GM12878 (cell line): ENCODE measurements around the gene TXNDC12. TPM values are rescaled to one million over a fixed set of nuclear protein-coding genes. Genes with fewer than 3 reads are reported as not detected.
A peak's percentile ranks its signal among the peaks of the same experiment; 100 is the strongest.

Experiments
- ATAC-seq: fragments of 200-7000 bp; cut with Tn5 transposase; 3 replicates; pipeline ENCODE4 v1.9.1; 2020; ENCODE audit warnings: mild to moderate bottlenecking, moderate library complexity
- BruUV-seq: library from RNA; stranded (reverse); fragments of 400-500 nt; replicated peaks from 2 replicates; lab custom pipeline; 2021; lab: Mats Ljungman, UMichigan
- CTCF ChIA-PET: fragments of 300-600 bp; sonication (Branson Sonifier 250); formaldehyde crosslinking; extraction: SDS; loops from one replicate; lab custom pipeline; 2021; ENCODE audit warnings: inconsistent platforms; lab: Yijun Ruan, JAX
- POLR2A ChIA-PET: fragments of 350-600 bp; formaldehyde crosslinking; extraction: SDS; loops from one replicate; lab custom pipeline; 2021; ENCODE audit warnings: inconsistent platforms; lab: Charles Lee
- RAD21 ChIA-PET: fragments of 300-600 bp; sonication (Branson Sonifier 250); formaldehyde crosslinking; loops from one replicate; lab custom pipeline; 2023; ENCODE audit warnings: antibody characterized with exemption; ENCODE audit not compliant: unreplicated experiment; lab: Charles Lee
- SMC1A ChIA-PET: fragments of 300-600 bp; sonication (Branson Sonifier 250); formaldehyde crosslinking; loops from one replicate; lab custom pipeline; 2023; ENCODE audit not compliant: unreplicated experiment, uncharacterized antibody; lab: Charles Lee
- DNase-seq: peaks from one replicate; pipeline ENCODE4 v3.0.0-alpha.2; 2011; ENCODE audit warnings: low read depth, low spot score
- FAIRE-seq: peaks from 3 replicates; lab custom pipeline; 2011; peaks lifted over from hg19 to GRCh38; lab: Jason Lieb, UNC
- H2AFZ ChIP-seq: 2 replicates; pipeline ENCODE4 v1.6.0; 2011; ENCODE audit warnings: low read depth, low read length, control low read depth; ENCODE audit not compliant: control insufficient read depth
- H3K27ac ChIP-seq: 2 replicates; pipeline ENCODE4 v1.5.1; 2011; ENCODE audit warnings: control low read depth; ENCODE audit not compliant: control insufficient read depth, insufficient read depth
- H3K27me3 ChIP-seq, 2 experiments: replicated peaks in 1 of 2; 2 replicates each; pipeline versions ENCODE4 v1.6.0 to v1.6.1; 2011; ENCODE audit warnings: low read length in 1 of 2; ENCODE audit not compliant: control insufficient read depth in 2 of 2, insufficient read depth in 2 of 2
- H3K36me3 ChIP-seq, 2 experiments: 2 replicates each; pipeline ENCODE4 v1.5.1; 2011; ENCODE audit warnings: low read length in 1 of 2; ENCODE audit not compliant: control insufficient read depth in 2 of 2, insufficient read depth in 2 of 2
- H3K4me1 ChIP-seq: 2 replicates; pipeline ENCODE4 v1.6.1; 2011; ENCODE audit warnings: mild to moderate bottlenecking, low read length, moderate library complexity, mixed read lengths; ENCODE audit not compliant: control insufficient read depth, insufficient read depth
- H3K4me2 ChIP-seq: 2 replicates; pipeline ENCODE4 v1.6.0; 2011; ENCODE audit warnings: control low read depth; ENCODE audit not compliant: control insufficient read depth, insufficient read depth
- H3K4me3 ChIP-seq: fragments of 200-600 bp; sonication (generic); 2 replicates; pipeline ENCODE4 v1.5.1; 2016
- H3K79me2 ChIP-seq: 2 replicates; pipeline ENCODE4 v1.6.0; 2011; ENCODE audit warnings: low read length; ENCODE audit not compliant: control insufficient read depth, insufficient read depth
- H3K9ac ChIP-seq: 2 replicates; pipeline ENCODE4 v1.8.0; 2011; ENCODE audit warnings: low read length, control low read depth, mixed read lengths; ENCODE audit not compliant: control insufficient read depth, insufficient read depth
- H3K9me3 ChIP-seq: replicated peaks from 3 replicates; pipeline ENCODE4 v1.5.1; 2011; ENCODE audit warnings: mild to moderate bottlenecking, low read length; ENCODE audit not compliant: control insufficient read depth, insufficient read depth
- H4K20me1 ChIP-seq: 2 replicates; pipeline ENCODE4 v1.6.0; 2011; ENCODE audit not compliant: control insufficient read depth, insufficient read depth
- CHD1 ChIP-seq: IDR thresholded peaks from 2 replicates; pipeline ENCODE4 v1.6.1; 2012; ENCODE audit warnings: low read depth, low read length, improper control_type of control experiment
- CREB1 ChIP-seq: IDR thresholded peaks from 2 replicates; pipeline ENCODE4 v1.6.1; 2012; ENCODE audit warnings: low read depth, mild to moderate bottlenecking, inconsistent platforms
- DPF2 ChIP-seq: fragments of 450-650 bp; IDR thresholded peaks from 2 replicates; pipeline ENCODE4 v1.6.1; 2017; ENCODE audit warnings: mild to moderate bottlenecking
- HSF1 ChIP-seq: fragments of 150-350 bp; IDR thresholded peaks from 2 replicates; pipeline ENCODE4 v1.6.1; 2014; ENCODE audit warnings: mild to moderate bottlenecking, low read depth, low read length
- IRF5 ChIP-seq: fragments of 450-650 bp; IDR thresholded peaks from 2 replicates; pipeline ENCODE4 v1.6.1; 2017; ENCODE audit warnings: borderline replicate concordance
- MXI1 ChIP-seq: fragments of 150-350 bp; IDR thresholded peaks from 2 replicates; pipeline ENCODE4 v1.6.1; 2011; ENCODE audit warnings: low read depth, mild to moderate bottlenecking, inconsistent platforms, low read length, improper control_type of control experiment
- MYC ChIP-seq: IDR thresholded peaks from 2 replicates; pipeline ENCODE4 v1.6.1; 2011; ENCODE audit warnings: mild to moderate bottlenecking, low read length, moderate library complexity, inconsistent platforms; ENCODE audit not compliant: insufficient read depth, insufficient replicate concordance, insufficient read length, severe bottlenecking
- NBN ChIP-seq: fragments of 450-650 bp; IDR thresholded peaks from 2 replicates; pipeline ENCODE4 v1.6.1; 2016
- NFIC ChIP-seq: IDR thresholded peaks from 2 replicates; pipeline ENCODE4 v1.6.1; 2012; ENCODE audit warnings: low read depth, mild to moderate bottlenecking, inconsistent platforms, low read length, moderate library complexity
- NFYB ChIP-seq: IDR thresholded peaks from 2 replicates; pipeline ENCODE4 v1.6.1; 2011; ENCODE audit warnings: low read depth, mild to moderate bottlenecking, low read length, improper control_type of control experiment, moderate library complexity; ENCODE audit not compliant: insufficient read depth
- RAD51 ChIP-seq: fragments of 450-650 bp; IDR thresholded peaks from 2 replicates; pipeline ENCODE4 v1.6.1; 2016; ENCODE audit warnings: moderate library complexity, mild to moderate bottlenecking, inconsistent platforms
- RELA ChIP-seq: fragments of 450-650 bp; IDR thresholded peaks from 2 replicates; pipeline ENCODE4 v1.8.0; 2014; ENCODE audit warnings: borderline replicate concordance; ENCODE audit not compliant: partially characterized antibody
- RELB ChIP-seq: fragments of 450-650 bp; IDR thresholded peaks from 2 replicates; pipeline ENCODE4 v1.6.1; 2017; ENCODE audit warnings: low read depth, mild to moderate bottlenecking, moderate library complexity
- SIN3A ChIP-seq: IDR thresholded peaks from 2 replicates; pipeline ENCODE4 v1.6.1; 2012; ENCODE audit warnings: low read depth, low read length, improper control_type of control experiment
- SMAD5 ChIP-seq: IDR thresholded peaks from 2 replicates; pipeline ENCODE4 v1.6.1; 2016; ENCODE audit warnings: antibody characterized with exemption, low read depth
- TARDBP ChIP-seq: IDR thresholded peaks from 2 replicates; pipeline ENCODE4 v1.6.1; 2016; ENCODE audit warnings: borderline replicate concordance
- TBL1XR1 ChIP-seq: IDR thresholded peaks from 2 replicates; pipeline ENCODE4 v1.6.1; 2012; ENCODE audit warnings: low read depth, low read length, improper control_type of control experiment
- WRNIP1 ChIP-seq: IDR thresholded peaks from 2 replicates; pipeline ENCODE4 v1.6.1; 2011; ENCODE audit warnings: low read depth, low read length, improper control_type of control experiment, borderline replicate concordance
- ZNF207 ChIP-seq: fragments of 450-650 bp; IDR thresholded peaks from 2 replicates; pipeline ENCODE4 v1.6.1; 2014; ENCODE audit warnings: antibody characterized with exemption, mild to moderate bottlenecking, borderline replicate concordance
- WGBS: methylation state at CpG from one replicate; pipeline ENCODE4 v1.1.6; 2016; ENCODE audit warnings: low lambda C conversion rate; ENCODE audit not compliant: insufficient replicate concordance, insufficient coverage; ENCODE audit errors: missing lambda C conversion rate; 5-methylcytosine and 5-hydroxymethylcytosine counted together
- in situ Hi-C: fragments of 300-500 bp; cut with MboI; formaldehyde crosslinking; loops from 9 replicates; pipeline ENCODE4 v1.14.3; 2018; ENCODE audit warnings: mixed read lengths
- intact Hi-C: fragments of 100-400 bp; cut with micrococcal nuclease; formaldehyde crosslinking; loops from one replicate; pipeline ENCODE4 v1.14.2; 2022; ENCODE audit not compliant: unreplicated experiment
- polyA plus RNA-seq, 11 experiments: library from polyadenylated mRNA; depleted of rRNA in 4 of 11; unstranded in 6 of 11; stranded (reverse) in 5 of 11; fragments of >200 nt; fragmentation: Nextera tagmentation in 4 of 11; fragmentation: Illumina TruSeq in 1 of 11; extraction: Ambion mirVana in 4 of 11; extraction: Trizol in 1 of 11; gene quantifications; 1 replicate in 1 of 11; 2 replicates in 10 of 11; pipeline versions ENCODE4 v1.2.1 to v1.2.3, GENCODE V29; 2011 to 2016; ENCODE audit warnings: inconsistent platforms in 2 of 11, missing spikeins in 2 of 11, low read depth in 1 of 11
- total RNA-seq, 4 experiments: library from RNA; depleted of rRNA in 3 of 4; stranded (reverse); fragments of >200 nt in 3 of 4; fragmentation: Illumina TruSeq in 1 of 4; extraction: Trizol in 1 of 4; gene quantifications; 2 replicates each; pipeline versions ENCODE4 v1.2.1 to v1.2.3, GENCODE V29; 2013 to 2021
- TF ChIP-seq, protein P1 (sequence below): IDR thresholded peaks from 2 replicates; pipeline ENCODE4 v1.6.1; 2012; ENCODE audit warnings: low read depth, low read length, improper control_type of control experiment

Gene TXNDC12
- total and polyA plus RNA-seq, 10 of the 15 experiments (the other 5 are each of a cell fraction or from before 2014, with no cell fraction given): 6.7 to 41.7 (median 17.7) TPM

DNA sequence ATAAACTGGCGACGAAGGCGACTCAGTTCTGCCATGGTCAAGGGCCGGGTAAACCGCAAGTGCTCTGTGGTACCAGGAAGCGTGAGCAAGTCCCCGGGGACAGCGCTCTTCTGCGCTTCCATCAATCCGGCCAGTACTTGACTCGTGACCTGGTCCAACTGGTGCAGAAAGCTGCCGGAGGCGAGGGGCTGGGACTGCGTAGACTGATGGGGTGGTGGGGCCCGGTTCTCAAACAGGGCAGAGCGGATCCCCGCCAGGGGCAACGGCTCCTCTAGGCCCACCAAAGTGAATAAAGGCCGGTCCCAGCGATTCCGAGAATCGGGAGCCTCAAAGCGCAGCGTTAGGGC lies 22.2 kb downstream of the TXNDC12 start:
- DNase-seq (no peak), ATAC-seq (peak; percentile 71), FAIRE-seq (no peak)
- POLR2A ChIA-PET: interaction anchor here (0.9 to 6.0 kb wide), 6 partner anchors 12 to 154 kb away, joined by 3 to 37 read pairs (median 5); partner anchors contain the start of genes BTF3L4 and TXNDC12
- Histone ChIP-seq H4K20me1 (no peaks in the 10 kb centered on the region), H2AFZ (no peak overlapping the region), H3K4me3 (peak overlapping the region; percentile 78), H3K9me3 (no peaks in the 10 kb centered on the region), H3K4me2 (peak overlapping the region; percentile 92), H3K4me1 (peaks cover 12% of the 10 kb centered on the region), H3K27ac (peak overlapping the region; percentile 83), H3K36me3 (peaks cover 0 to 5% of the 10 kb centered on the region in 2 experiments; a peak in 1 of 4 replicates), H3K79me2 (peaks cover 40% of the 10 kb centered on the region), H3K27me3 (no peaks in the 10 kb centered on the region), H3K9ac (peak overlapping the region; percentile 85)
- under 1% methylated on average over 24 of the region's 24 CpGs for WGBS
- RAD21 ChIA-PET: interaction anchor here (0.8 to 1.3 kb wide), 4 partner anchors 22 to 154 kb away, joined by 3 to 4 read pairs (median 3); partner anchors contain the start of genes NRDC and TXNDC12
- BruUV-seq: no TSS peak
- intact Hi-C loops (loop anchor here (1.0 kb wide), 1 partner anchor 24 kb away; the partner anchor contains the start of gene BTF3L4), in situ Hi-C loops (no loop called here)
- SMC1A ChIA-PET: interaction anchor here (1.9 to 3.6 kb wide), 3 partner anchors 17 to 153 kb away, joined by 7 to 13 read pairs (median 11); partner anchors contain the start of genes BTF3L4 and TXNDC12
- CTCF ChIA-PET: interaction anchor here (1.4 to 2.1 kb wide), 3 partner anchors 18 to 136 kb away, joined by 6 to 10 read pairs (median 7); partner anchors contain the start of genes BTF3L4 and TXNDC12
- TF ChIP-seq TARDBP (no peak), HSF1 (no peak), TBL1XR1 (no peak), NBN (0 out of 2 replicates have a peak, but pooled peaks have one; percentile 28), SIN3A (no peak), RELB (no peak), IRF5 (peak; percentile 40; the same call in 1 of the 2 replicates), NFYB (no peak), NFIC (no peak), WRNIP1 (no peak), DPF2 (no peak), MXI1 (peak; percentile 45; the same call in 1 of the 2 replicates), SMAD5 (no peak), ZNF207 (no peak), RELA (no peak), CHD1 (no peak), CREB1 (no peak), MYC (no peak), RAD51 (0 out of 2 replicates have a peak, but pooled peaks have one; percentile 14)
- TF ChIP-seq, protein P1, sequence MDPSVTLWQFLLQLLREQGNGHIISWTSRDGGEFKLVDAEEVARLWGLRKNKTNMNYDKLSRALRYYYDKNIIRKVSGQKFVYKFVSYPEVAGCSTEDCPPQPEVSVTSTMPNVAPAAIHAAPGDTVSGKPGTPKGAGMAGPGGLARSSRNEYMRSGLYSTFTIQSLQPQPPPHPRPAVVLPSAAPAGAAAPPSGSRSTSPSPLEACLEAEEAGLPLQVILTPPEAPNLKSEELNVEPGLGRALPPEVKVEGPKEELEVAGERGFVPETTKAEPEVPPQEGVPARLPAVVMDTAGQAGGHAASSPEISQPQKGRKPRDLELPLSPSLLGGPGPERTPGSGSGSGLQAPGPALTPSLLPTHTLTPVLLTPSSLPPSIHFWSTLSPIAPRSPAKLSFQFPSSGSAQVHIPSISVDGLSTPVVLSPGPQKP: no peak
